HEK293 (cell line): ENCODE data around the gene C16orf86.

ENCODE experiments used
- HOXC10 ChIP-seq: sonication (generic); formaldehyde crosslinking; IDR thresholded peaks from 2 replicates; pipeline ENCODE4 v1.8.1; 2023; ENCODE audit warnings: mild to moderate bottlenecking, missing genetic modification reagents
- HOXD13 ChIP-seq: sonication (generic); formaldehyde crosslinking; IDR thresholded peaks from 2 replicates; pipeline ENCODE4 v1.8.0; 2022; ENCODE audit warnings: missing genetic modification reagents, borderline replicate concordance
- KLF9 ChIP-seq: fragments of 450-650 bp; formaldehyde crosslinking; IDR thresholded peaks from 2 replicates; pipeline ENCODE4 v1.5.1; 2016; ENCODE audit warnings: missing biosample characterization, missing genetic modification characterization, low read depth
- MEIS1 ChIP-seq: sonication (generic); formaldehyde crosslinking; IDR thresholded peaks from 2 replicates; pipeline ENCODE4 v1.8.1; 2022; ENCODE audit warnings: missing genetic modification reagents, mild to moderate bottlenecking, borderline replicate concordance
- MYNN ChIP-seq: fragments of 450-650 bp; formaldehyde crosslinking; IDR thresholded peaks from 2 replicates; pipeline ENCODE4 v1.5.1; 2016; ENCODE audit warnings: missing biosample characterization, missing genetic modification characterization, borderline replicate concordance
- SCRT2 ChIP-seq: fragments of 450-650 bp; formaldehyde crosslinking; IDR thresholded peaks from 2 replicates; pipeline ENCODE4 v1.5.1; 2016; ENCODE audit warnings: missing biosample characterization, missing genetic modification characterization
- SP3 ChIP-seq: fragments of 450-650 bp; formaldehyde crosslinking; IDR thresholded peaks from 2 replicates; pipeline ENCODE4 v1.5.1; 2016; ENCODE audit warnings: missing biosample characterization, missing genetic modification characterization
- SP7 ChIP-seq: fragments of 450-650 bp; formaldehyde crosslinking; IDR thresholded peaks from 2 replicates; pipeline ENCODE4 v1.5.1; 2016; ENCODE audit warnings: missing biosample characterization, missing genetic modification characterization
- TCF7L2 ChIP-seq: IDR thresholded peaks from 2 replicates; pipeline ENCODE4 v1.6.1; 2011; ENCODE audit warnings: low read depth, mild to moderate bottlenecking, inconsistent platforms, low read length, moderate library complexity, borderline replicate concordance
- ZBTB17 ChIP-seq: fragments of 450-650 bp; formaldehyde crosslinking; IDR thresholded peaks from 2 replicates; pipeline ENCODE4 v1.5.1; 2016; ENCODE audit warnings: missing biosample characterization, missing genetic modification characterization
- ZBTB7A ChIP-seq: fragments of 450-650 bp; formaldehyde crosslinking; IDR thresholded peaks from 2 replicates; pipeline ENCODE4 v1.5.1; 2016; ENCODE audit warnings: low read depth, missing biosample characterization, missing genetic modification characterization
- ZNF2 ChIP-seq: fragments of 450-650 bp; formaldehyde crosslinking; IDR thresholded peaks from 2 replicates; pipeline ENCODE4 v1.5.1; 2016; ENCODE audit warnings: missing biosample characterization, missing genetic modification characterization
- ZNF211 ChIP-seq: fragments of 450-650 bp; formaldehyde crosslinking; IDR thresholded peaks from 2 replicates; pipeline ENCODE4 v1.5.1; 2016; ENCODE audit warnings: low read depth, missing biosample characterization, missing genetic modification characterization
- ZNF223 ChIP-seq: fragments of 450-650 bp; formaldehyde crosslinking; IDR thresholded peaks from 2 replicates; pipeline ENCODE4 v1.5.1; 2016; ENCODE audit warnings: missing biosample characterization, missing genetic modification characterization
- ZNF23 ChIP-seq: fragments of 450-650 bp; formaldehyde crosslinking; IDR thresholded peaks from 2 replicates; pipeline ENCODE4 v1.5.1; 2016; ENCODE audit warnings: missing biosample characterization, missing genetic modification characterization, borderline replicate concordance
- ZNF391 ChIP-seq: fragments of 450-650 bp; formaldehyde crosslinking; IDR thresholded peaks from 2 replicates; pipeline ENCODE4 v1.5.1; 2016; ENCODE audit warnings: low read depth, missing biosample characterization, missing genetic modification characterization, borderline replicate concordance
- ZNF423 ChIP-seq: fragments of 450-650 bp; formaldehyde crosslinking; IDR thresholded peaks from 2 replicates; pipeline ENCODE4 v1.5.1; 2016; ENCODE audit warnings: missing biosample characterization, missing genetic modification characterization
- ZNF48 ChIP-seq: fragments of 450-650 bp; formaldehyde crosslinking; IDR thresholded peaks from 2 replicates; pipeline ENCODE4 v1.5.1; 2016; ENCODE audit warnings: missing biosample characterization, missing genetic modification characterization
- ZNF501 ChIP-seq: fragments of 450-650 bp; formaldehyde crosslinking; IDR thresholded peaks from 2 replicates; pipeline ENCODE4 v1.5.1; 2016; ENCODE audit warnings: missing biosample characterization, missing genetic modification characterization
- ZNF530 ChIP-seq: fragments of 450-650 bp; formaldehyde crosslinking; IDR thresholded peaks from 2 replicates; pipeline ENCODE4 v1.5.1; 2016; ENCODE audit warnings: low read depth, missing biosample characterization, missing genetic modification characterization
- ZNF544 ChIP-seq: fragments of 450-650 bp; formaldehyde crosslinking; IDR thresholded peaks from 2 replicates; pipeline ENCODE4 v1.5.0; 2017; ENCODE audit warnings: missing biosample characterization, missing genetic modification characterization
- ZNF555 ChIP-seq: fragments of 450-650 bp; formaldehyde crosslinking; conservative IDR thresholded peaks from 2 replicates; pipeline ENCODE4 v1.5.1; 2017; ENCODE audit warnings: missing biosample characterization, mild to moderate bottlenecking, missing genetic modification characterization, inconsistent platforms
- ZNF623 ChIP-seq: fragments of 450-650 bp; formaldehyde crosslinking; IDR thresholded peaks from 2 replicates; pipeline ENCODE4 v1.5.1; 2016; ENCODE audit warnings: missing biosample characterization, missing genetic modification characterization
- ZNF629 ChIP-seq: fragments of 450-650 bp; formaldehyde crosslinking; IDR thresholded peaks from 2 replicates; pipeline ENCODE4 v1.5.1; 2017; ENCODE audit warnings: missing biosample characterization, missing genetic modification characterization
- ZNF658 ChIP-seq: fragments of 450-650 bp; formaldehyde crosslinking; IDR thresholded peaks from 2 replicates; pipeline ENCODE4; 2016; ENCODE audit warnings: missing biosample characterization, missing genetic modification characterization
- ZNF664 ChIP-seq: fragments of 450-650 bp; formaldehyde crosslinking; IDR thresholded peaks from 2 replicates; pipeline ENCODE4 v1.5.1; 2016; ENCODE audit warnings: missing biosample characterization, missing genetic modification characterization
- ZNF768 ChIP-seq: fragments of 450-650 bp; formaldehyde crosslinking; IDR thresholded peaks from 2 replicates; pipeline ENCODE4 v1.5.1; 2018; ENCODE audit warnings: missing biosample characterization, mild to moderate bottlenecking, missing genetic modification characterization
- ZNF785 ChIP-seq: fragments of 450-650 bp; formaldehyde crosslinking; IDR thresholded peaks from 2 replicates; pipeline ENCODE4 v1.5.1; 2016; ENCODE audit warnings: missing biosample characterization, missing genetic modification characterization
- ZNF792 ChIP-seq: fragments of 450-650 bp; formaldehyde crosslinking; IDR thresholded peaks from 2 replicates; pipeline ENCODE4 v1.5.1; 2016; ENCODE audit warnings: missing biosample characterization, missing genetic modification characterization
- TF ChIP-seq, protein P1 (sequence below): sonication (generic); formaldehyde crosslinking; IDR thresholded peaks from 2 replicates; pipeline ENCODE4 v1.8.1; 2022; ENCODE audit warnings: mild to moderate bottlenecking, moderate library complexity, missing genetic modification reagents
- TF ChIP-seq, protein P2 (sequence below): fragments of 450-650 bp; formaldehyde crosslinking; IDR thresholded peaks from 2 replicates; pipeline ENCODE4 v1.5.1; 2016; ENCODE audit warnings: missing biosample characterization, missing genetic modification characterization, low read depth
- TF ChIP-seq, protein P3 (sequence below): IDR thresholded peaks from 2 replicates; pipeline ENCODE4 v1.6.1; 2011; ENCODE audit warnings: mild to moderate bottlenecking, low read depth, low read length, borderline replicate concordance
- TF ChIP-seq, protein P4 (sequence below): fragments of 450-650 bp; formaldehyde crosslinking; IDR thresholded peaks from 2 replicates; pipeline ENCODE4 v1.5.1; 2016; ENCODE audit warnings: missing biosample characterization, missing genetic modification characterization
- TF ChIP-seq, protein P5 (sequence below): fragments of 450-650 bp; formaldehyde crosslinking; IDR thresholded peaks from 2 replicates; pipeline ENCODE4 v1.5.1; 2017; ENCODE audit warnings: missing biosample characterization, missing genetic modification characterization
- TF ChIP-seq, protein P6 (sequence below): fragments of 450-650 bp; formaldehyde crosslinking; IDR thresholded peaks from 2 replicates; pipeline ENCODE4 v1.5.1; 2016; ENCODE audit warnings: missing biosample characterization, missing genetic modification characterization, borderline replicate concordance

C16orf86 gene

DNA sequence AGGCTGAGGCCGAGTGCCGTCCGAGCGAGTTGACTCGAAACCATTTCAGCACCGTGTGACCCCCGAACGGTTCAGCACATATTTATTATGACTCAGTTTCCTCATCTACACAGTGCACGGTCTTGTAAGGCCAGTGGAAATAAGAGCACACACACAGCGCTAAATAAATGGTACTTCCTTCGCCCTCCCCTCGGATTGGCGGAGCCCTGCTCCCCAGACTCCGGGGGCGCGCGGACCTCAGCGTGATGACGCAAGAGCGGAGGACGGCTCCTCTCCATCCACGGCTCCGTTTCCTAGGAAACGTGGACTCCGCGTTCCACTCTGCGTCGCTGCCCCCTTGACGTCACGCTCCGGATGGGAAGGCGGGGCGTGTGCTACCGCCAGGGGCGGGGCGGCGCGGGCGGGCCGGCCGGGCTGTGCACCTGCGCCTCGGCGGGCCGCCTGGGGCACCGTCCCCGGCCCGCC lies 6.0 kb upstream of the C16orf86 start, which contains the start of gene PARD6A (continued):
- TF ChIP-seq, protein P1, sequence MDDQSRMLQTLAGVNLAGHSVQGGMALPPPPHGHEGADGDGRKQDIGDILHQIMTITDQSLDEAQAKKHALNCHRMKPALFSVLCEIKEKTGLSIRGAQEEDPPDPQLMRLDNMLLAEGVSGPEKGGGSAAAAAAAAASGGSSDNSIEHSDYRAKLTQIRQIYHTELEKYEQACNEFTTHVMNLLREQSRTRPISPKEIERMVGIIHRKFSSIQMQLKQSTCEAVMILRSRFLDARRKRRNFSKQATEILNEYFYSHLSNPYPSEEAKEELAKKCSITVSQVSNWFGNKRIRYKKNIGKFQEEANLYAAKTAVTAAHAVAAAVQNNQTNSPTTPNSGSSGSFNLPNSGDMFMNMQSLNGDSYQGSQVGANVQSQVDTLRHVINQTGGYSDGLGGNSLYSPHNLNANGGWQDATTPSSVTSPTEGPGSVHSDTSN = no peak
- TF ChIP-seq ZNF544 = no peak
- TF ChIP-seq ZNF501 (tag by site-specific recombination) = no peak
- TF ChIP-seq, protein P2, sequence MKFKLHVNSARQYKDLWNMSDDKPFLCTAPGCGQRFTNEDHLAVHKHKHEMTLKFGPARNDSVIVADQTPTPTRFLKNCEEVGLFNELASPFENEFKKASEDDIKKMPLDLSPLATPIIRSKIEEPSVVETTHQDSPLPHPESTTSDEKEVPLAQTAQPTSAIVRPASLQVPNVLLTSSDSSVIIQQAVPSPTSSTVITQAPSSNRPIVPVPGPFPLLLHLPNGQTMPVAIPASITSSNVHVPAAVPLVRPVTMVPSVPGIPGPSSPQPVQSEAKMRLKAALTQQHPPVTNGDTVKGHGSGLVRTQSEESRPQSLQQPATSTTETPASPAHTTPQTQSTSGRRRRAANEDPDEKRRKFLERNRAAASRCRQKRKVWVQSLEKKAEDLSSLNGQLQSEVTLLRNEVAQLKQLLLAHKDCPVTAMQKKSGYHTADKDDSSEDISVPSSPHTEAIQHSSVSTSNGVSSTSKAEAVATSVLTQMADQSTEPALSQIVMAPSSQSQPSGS (tag by site-specific recombination) = peak; percentile 83
- TF ChIP-seq, protein P3, sequence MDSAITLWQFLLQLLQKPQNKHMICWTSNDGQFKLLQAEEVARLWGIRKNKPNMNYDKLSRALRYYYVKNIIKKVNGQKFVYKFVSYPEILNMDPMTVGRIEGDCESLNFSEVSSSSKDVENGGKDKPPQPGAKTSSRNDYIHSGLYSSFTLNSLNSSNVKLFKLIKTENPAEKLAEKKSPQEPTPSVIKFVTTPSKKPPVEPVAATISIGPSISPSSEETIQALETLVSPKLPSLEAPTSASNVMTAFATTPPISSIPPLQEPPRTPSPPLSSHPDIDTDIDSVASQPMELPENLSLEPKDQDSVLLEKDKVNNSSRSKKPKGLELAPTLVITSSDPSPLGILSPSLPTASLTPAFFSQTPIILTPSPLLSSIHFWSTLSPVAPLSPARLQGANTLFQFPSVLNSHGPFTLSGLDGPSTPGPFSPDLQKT = no peak
- TF ChIP-seq ZNF785 (tag by site-specific recombination) = no peak
- peak; percentile 40 for TF ChIP-seq SP7 (tag by site-specific recombination)
- TF ChIP-seq, protein P4, sequence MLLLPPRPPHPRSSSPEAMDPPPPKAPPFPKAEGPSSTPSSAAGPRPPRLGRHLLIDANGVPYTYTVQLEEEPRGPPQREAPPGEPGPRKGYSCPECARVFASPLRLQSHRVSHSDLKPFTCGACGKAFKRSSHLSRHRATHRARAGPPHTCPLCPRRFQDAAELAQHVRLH (tag by site-specific recombination) = no peak
- no peak for TF ChIP-seq HOXC10 (CRISPR knock-in tag)
- TF ChIP-seq ZBTB7A (tag by site-specific recombination) = peak; percentile 79; the same call in 1 of the 2 replicates
- TF ChIP-seq HOXD13 = no peak
- TF ChIP-seq ZNF211 (tag by site-specific recombination) = no peak
- peak; percentile 73; the same call in 1 of the 2 replicates for TF ChIP-seq ZNF792 (tag by site-specific recombination)
- TF ChIP-seq KLF9 (tag by site-specific recombination) = no peak
- TF ChIP-seq, protein P5, sequence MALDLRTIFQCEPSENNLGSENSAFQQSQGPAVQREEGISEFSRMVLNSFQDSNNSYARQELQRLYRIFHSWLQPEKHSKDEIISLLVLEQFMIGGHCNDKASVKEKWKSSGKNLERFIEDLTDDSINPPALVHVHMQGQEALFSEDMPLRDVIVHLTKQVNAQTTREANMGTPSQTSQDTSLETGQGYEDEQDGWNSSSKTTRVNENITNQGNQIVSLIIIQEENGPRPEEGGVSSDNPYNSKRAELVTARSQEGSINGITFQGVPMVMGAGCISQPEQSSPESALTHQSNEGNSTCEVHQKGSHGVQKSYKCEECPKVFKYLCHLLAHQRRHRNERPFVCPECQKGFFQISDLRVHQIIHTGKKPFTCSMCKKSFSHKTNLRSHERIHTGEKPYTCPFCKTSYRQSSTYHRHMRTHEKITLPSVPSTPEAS (tag by site-specific recombination) = no peak
- no peak for TF ChIP-seq ZNF223 (tag by site-specific recombination)
- no peak for TF ChIP-seq MEIS1 (CRISPR knock-in tag)
- peak; percentile 20; the same call in 1 of the 2 replicates for TF ChIP-seq ZNF391 (tag by site-specific recombination)
- peak; percentile 98 for TF ChIP-seq ZNF629 (tag by site-specific recombination)
- TF ChIP-seq TCF7L2 = no peak
- TF ChIP-seq ZBTB17 (tag by site-specific recombination) = peak; percentile 66
- no peak for TF ChIP-seq ZNF664 (tag by site-specific recombination)
- TF ChIP-seq SP3 (tag by site-specific recombination) = no peak
- no peak for TF ChIP-seq ZNF23 (tag by site-specific recombination)
- TF ChIP-seq ZNF555 (tag by site-specific recombination) = no peak
- no peak for TF ChIP-seq ZNF423 (tag by site-specific recombination)
- TF ChIP-seq ZNF623 (tag by site-specific recombination) = no peak
- no peak; the same call in 1 of the 2 replicates for TF ChIP-seq ZNF2 (tag by site-specific recombination)
- TF ChIP-seq, protein P6, sequence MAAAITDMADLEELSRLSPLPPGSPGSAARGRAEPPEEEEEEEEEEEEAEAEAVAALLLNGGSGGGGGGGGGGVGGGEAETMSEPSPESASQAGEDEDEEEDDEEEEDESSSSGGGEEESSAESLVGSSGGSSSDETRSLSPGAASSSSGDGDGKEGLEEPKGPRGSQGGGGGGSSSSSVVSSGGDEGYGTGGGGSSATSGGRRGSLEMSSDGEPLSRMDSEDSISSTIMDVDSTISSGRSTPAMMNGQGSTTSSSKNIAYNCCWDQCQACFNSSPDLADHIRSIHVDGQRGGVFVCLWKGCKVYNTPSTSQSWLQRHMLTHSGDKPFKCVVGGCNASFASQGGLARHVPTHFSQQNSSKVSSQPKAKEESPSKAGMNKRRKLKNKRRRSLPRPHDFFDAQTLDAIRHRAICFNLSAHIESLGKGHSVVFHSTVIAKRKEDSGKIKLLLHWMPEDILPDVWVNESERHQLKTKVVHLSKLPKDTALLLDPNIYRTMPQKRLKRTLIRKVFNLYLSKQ (tag by site-specific recombination) = no peak
- no peak for TF ChIP-seq ZNF658 (tag by site-specific recombination)
- TF ChIP-seq ZNF768 (tag by site-specific recombination) = no peak
- TF ChIP-seq ZNF530 (tag by site-specific recombination) = no peak
- no peak for TF ChIP-seq SCRT2 (tag by site-specific recombination)
- TF ChIP-seq MYNN (tag by site-specific recombination) = peak; percentile 49; the same call in 1 of the 2 replicates
- no peak for TF ChIP-seq ZNF48
